GM12878 (cell line): ENCODE results near the gene RAB9B.

Experiments used
- BMI1 ChIP-seq: fragments of 450-650 bp; IDR thresholded peaks from 2 replicates; pipeline ENCODE4 v1.6.1; 2016; ENCODE audit warnings: mild to moderate bottlenecking, moderate library complexity, borderline replicate concordance
- ELK1 ChIP-seq: IDR thresholded peaks from 2 replicates; pipeline ENCODE4 v1.6.1; 2012; ENCODE audit warnings: low read depth, low read length, improper control_type of control experiment
- EP300 ChIP-seq, 2 experiments: fragments of 150-350 bp in 1 of 2; IDR thresholded peaks; 2 replicates each; pipeline ENCODE4 v1.6.1; 2011 to 2012; ENCODE audit warnings: low read depth in 2 of 2, low read length in 2 of 2, borderline replicate concordance in 1 of 2, improper control_type of control experiment in 1 of 2, inconsistent platforms in 1 of 2; ENCODE audit not compliant: control insufficient read depth in 1 of 2
- FOS ChIP-seq: IDR thresholded peaks from 3 replicates; pipeline ENCODE4 v1.6.1; 2011; ENCODE audit warnings: borderline replicate concordance; ENCODE audit not compliant: insufficient read length; ENCODE audit errors: extremely low read depth
- HCFC1 ChIP-seq: fragments of 150-350 bp; IDR thresholded peaks from 2 replicates; pipeline ENCODE4 v1.6.1; 2014; ENCODE audit warnings: low read length
- NRF1 ChIP-seq: conservative IDR thresholded peaks from 2 replicates; pipeline ENCODE4 v1.6.1; 2011; ENCODE audit warnings: mild to moderate bottlenecking, low read depth, low read length, improper control_type of control experiment
- YY1 ChIP-seq: IDR thresholded peaks from 2 replicates; pipeline ENCODE4 v1.6.1; 2011; ENCODE audit warnings: low read depth, mild to moderate bottlenecking, low read length
- TF ChIP-seq, protein P1 (sequence below): fragments of 450-650 bp; IDR thresholded peaks from 2 replicates; pipeline ENCODE4 v1.6.1; 2017; ENCODE audit warnings: mild to moderate bottlenecking

- TF ChIP-seq, protein P1, sequence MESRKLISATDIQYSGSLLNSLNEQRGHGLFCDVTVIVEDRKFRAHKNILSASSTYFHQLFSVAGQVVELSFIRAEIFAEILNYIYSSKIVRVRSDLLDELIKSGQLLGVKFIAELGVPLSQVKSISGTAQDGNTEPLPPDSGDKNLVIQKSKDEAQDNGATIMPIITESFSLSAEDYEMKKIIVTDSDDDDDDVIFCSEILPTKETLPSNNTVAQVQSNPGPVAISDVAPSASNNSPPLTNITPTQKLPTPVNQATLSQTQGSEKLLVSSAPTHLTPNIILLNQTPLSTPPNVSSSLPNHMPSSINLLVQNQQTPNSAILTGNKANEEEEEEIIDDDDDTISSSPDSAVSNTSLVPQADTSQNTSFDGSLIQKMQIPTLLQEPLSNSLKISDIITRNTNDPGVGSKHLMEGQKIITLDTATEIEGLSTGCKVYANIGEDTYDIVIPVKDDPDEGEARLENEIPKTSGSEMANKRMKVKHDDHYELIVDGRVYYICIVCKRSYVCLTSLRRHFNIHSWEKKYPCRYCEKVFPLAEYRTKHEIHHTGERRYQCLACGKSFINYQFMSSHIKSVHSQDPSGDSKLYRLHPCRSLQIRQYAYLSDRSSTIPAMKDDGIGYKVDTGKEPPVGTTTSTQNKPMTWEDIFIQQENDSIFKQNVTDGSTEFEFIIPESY: no peak
- TF ChIP-seq FOS (no peak), YY1 (no peak), EP300 (IDR thresholded peaks at IDR 0.05; ENCODE audit: borderline replicate concordance in 1 of 2, control insufficient read depth in 1 of 2, low read depth in 2 of 2, low read length in 2 of 2) (no peak), ELK1 (no peak), BMI1 (no peak), HCFC1 (no peak), NRF1 (no peak)
These were observed 48.1 kb downstream of the RAB9B start for GRCh38 chrX:103783971-103784370.
